Esophagus squamous epithelium (tissue), 4 donors: ENCODE measurements around the gene HUNK.

Experiments
- POLR2A ChIP-seq, 4 donors: fragments of 450-650 bp; IDR thresholded peaks; one replicate each; pipeline ENCODE4 v1.6.1; 2017; ENCODE audit warnings: antibody characterized with exemption in 4 of 4, mild to moderate bottlenecking in 4 of 4, moderate library complexity in 3 of 4
- TF ChIP-seq, protein P1 (sequence below), 6 experiments: fragments of 450-650 bp in 4 of 6; fragments of 200-600 bp in 2 of 6; sonication (generic) in 2 of 6; IDR thresholded peaks; one replicate each; pipeline ENCODE4 v1.5.1; 2016 to 2019; ENCODE audit warnings: antibody characterized with exemption in 6 of 6, mild to moderate bottlenecking in 4 of 6, moderate library complexity in 4 of 6

DNA sequence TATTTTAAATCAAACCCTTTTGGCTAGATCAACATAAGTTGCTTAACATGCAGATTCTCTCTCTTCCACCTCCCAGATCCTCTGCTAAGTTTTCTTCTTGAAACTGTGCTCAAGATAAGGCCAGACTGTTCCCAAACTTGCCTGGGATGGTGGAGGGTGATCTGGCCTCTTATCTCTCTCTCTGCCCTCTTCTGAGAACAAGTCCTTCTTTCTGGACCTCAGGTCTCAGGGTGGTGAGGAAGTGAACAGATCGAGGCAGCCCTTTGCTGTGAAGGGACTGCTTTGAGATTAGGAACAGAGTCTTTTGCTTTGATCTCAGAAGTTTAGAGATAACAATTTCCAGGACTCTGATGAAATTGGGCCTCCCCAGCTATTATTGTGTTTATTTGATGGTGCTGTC lies 70.7 kb downstream of the HUNK start:
- TF ChIP-seq, protein P1, sequence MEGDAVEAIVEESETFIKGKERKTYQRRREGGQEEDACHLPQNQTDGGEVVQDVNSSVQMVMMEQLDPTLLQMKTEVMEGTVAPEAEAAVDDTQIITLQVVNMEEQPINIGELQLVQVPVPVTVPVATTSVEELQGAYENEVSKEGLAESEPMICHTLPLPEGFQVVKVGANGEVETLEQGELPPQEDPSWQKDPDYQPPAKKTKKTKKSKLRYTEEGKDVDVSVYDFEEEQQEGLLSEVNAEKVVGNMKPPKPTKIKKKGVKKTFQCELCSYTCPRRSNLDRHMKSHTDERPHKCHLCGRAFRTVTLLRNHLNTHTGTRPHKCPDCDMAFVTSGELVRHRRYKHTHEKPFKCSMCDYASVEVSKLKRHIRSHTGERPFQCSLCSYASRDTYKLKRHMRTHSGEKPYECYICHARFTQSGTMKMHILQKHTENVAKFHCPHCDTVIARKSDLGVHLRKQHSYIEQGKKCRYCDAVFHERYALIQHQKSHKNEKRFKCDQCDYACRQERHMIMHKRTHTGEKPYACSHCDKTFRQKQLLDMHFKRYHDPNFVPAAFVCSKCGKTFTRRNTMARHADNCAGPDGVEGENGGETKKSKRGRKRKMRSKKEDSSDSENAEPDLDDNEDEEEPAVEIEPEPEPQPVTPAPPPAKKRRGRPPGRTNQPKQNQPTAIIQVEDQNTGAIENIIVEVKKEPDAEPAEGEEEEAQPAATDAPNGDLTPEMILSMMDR (IDR thresholded peaks at IDR 0.05), result no peak
- no peak for TF ChIP-seq POLR2A (IDR thresholded peaks at IDR 0.05)
